Pons (tissue), 1 donor: ENCODE measurements around the gene SLC1A3.

Experiments used
- DNase-seq: peaks from one replicate; pipeline ENCODE4 v3.0.0-alpha.2; 2016; ENCODE audit warnings: low spot score

SLC1A3 gene

GRCh38 chr5:36655161-36655560 lies 48.8 kb downstream of the SLC1A3 start:
- peak; percentile 84 for DNase-seq

GRCh38 chr5:36656556-36656955 lies 50.1 kb downstream of the SLC1A3 start:
- DNase-seq = peak; percentile 45

- DNase-seq = peak; percentile 93
Measured at GRCh38 chr5:36657563-36657995, 51.2 kb downstream of the SLC1A3 start.

DNA sequence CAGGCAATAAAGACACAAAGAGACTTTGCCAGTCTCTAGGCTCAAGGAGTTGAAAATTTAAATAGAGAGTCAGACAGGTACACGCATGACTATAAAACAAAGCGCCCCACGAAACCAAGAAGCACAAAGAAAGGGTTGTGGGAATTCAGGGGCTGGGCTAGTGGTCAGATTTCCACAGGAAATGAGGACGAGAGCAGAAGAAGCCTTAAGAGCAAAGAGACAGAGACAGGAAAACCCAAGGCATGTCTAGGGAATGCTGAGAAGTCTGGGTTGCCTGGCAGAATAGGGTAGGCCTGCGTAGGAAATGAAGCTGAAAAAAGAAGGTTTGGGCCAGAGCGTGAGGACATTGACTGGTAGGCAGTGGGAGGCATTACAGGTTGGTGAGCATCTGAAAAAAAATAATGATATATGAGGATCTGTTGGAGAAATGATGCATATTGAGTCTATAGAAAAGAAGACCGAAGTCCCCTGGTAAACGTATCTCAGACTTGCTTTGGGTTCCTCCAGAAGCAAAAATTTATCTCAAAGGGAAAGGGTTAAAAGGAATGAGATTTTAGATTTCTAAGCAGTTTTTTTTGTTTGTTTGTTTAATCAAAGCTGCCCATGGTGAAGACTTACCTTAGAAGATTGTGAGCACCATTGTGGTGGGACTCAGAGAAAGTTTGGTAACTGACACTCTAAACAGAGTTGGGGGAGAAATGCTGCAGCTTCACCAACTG lies 51.8 kb downstream of the SLC1A3 start:
- peak; percentile 24 for DNase-seq

- peak; percentile 34 for DNase-seq
Measured at GRCh38 chr5:36659411-36659810, 53.0 kb downstream of the SLC1A3 start.

DNA sequence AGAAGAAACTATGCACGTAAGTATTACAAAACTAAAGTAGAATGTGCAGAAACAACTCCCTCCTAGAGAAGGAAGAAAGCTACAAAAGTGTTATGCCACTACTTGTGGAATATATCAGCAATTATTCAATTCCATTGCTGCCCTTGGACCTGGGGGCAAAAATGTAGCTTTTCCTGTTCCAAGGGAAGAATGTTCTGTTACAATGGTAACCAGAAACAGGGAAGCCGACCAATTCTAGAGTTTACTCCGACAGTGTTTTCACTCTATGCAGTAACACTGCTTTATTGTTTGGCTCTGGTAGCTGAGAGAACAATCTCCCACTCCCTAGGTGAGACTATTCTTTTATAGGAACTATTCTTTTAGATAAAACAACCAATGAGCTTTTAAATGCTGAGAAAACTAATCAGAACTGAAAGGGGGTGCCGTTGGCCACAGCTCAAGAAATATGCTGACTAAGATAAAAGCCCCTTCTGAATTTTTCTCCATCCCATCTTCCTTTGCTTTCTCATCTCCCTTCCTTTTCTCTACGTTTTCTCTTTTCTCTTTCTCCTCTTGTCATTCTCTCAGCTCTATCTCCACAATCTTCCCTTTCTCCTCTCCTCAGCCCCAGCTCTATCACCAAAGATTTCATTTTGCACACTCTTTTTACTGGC lies 54.1 kb downstream of the SLC1A3 start:
- DNase-seq = peak; percentile 82

DNA sequence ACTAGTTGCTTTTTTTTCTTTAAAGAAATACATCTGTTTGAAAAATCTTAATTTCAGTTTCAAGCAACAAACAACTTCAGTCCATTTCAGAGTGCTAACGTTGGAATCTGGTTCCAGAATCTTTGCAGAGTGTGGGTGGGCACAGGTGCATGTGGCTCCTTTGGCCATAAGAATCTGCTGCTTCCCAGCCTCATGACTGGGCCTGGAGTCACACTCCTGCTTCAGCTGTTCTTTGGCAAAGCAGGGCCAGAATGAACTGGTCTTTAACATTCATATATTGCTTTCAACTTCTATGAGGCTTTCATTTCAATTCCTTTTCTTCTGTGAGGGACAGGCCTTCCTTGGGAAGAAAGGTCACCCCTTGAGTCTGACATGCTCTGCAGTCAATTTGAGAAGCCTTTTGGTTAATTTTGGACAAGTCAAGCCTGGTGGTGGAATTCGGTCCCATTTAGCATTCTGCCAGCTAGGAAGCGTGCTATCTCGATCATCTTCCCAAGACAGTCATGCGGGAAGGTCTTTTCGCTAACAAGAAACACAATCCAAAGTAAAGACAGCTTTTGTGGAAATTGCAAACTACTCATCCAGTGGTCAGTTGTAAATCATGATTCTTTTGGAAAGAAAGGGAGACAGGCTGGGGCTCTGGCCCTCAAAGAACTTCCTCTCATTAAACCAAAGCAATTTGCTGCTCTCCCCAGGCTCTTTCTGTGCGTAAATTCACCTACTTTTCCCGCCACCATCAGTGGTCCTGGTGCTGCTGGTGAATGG lies 55.2 kb downstream of the SLC1A3 start:
- DNase-seq = peak; percentile 49

DNA sequence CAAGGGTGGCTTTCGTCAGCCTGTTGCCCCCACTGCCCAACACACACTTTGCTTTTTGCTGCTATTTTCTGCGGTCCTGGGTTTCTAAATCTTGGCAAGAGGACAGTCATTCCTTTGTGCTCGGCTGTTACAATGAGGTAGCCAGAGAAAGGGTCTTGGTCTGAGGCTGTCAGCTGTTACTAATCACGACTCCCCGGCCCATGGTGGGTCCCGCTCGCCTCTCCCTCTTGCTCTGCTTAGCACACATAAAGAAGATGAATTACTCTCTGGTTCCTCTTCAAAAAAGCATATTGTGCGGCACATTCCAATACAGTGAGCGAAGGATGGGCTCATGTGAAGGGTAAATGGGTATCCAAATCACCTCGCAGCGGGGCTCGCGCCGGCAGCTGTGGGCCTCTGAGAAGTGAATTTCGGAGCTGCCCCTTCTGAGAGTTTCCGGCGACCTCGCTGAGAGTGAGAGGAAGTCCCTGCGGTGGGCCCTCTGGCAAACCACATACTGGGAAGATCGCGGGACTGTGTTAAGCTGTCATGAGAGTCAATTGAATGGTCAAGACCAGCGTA lies 56.0 kb downstream of the SLC1A3 start:
- peak; percentile 92 for DNase-seq

DNA sequence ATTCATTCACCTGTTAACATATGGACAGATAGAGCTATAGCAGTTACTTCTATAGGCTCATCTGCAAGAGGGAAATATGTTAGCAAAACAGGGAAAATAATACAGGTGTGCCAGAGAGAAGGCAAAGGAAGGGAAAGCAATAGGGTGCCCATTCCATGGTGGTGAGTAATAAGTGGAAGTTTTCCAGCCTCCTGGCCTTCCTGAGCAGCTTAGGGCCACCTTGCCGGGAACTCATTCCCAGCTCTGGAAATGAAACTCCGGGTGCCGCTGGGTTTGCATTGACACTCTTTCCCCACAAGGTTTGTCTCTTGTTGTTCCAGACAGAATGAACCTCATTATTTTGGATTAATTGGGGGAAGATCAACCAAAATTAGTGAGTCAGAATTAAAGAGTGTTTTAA lies 58.4 kb downstream of the SLC1A3 start:
- no peak for DNase-seq

DNA sequence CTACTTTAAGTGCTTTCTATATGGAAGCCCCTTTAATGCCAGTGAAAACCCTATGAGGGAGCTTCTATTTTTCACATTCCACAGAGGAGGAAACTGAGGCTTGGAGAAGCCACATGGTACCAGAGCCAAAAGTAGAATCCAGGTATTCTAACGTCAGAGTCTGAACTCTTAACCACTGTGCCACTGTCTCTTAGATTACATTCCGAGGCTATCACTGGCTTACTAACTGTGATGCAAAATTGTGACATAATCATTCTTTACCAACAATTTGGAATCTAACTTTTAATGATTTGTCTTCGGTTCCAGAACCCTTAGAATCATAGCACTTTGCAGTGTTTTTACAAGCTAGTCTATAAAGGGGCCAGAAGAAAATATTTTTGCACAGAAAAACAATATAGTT lies 59.2 kb downstream of the SLC1A3 start:
- no peak for DNase-seq

DNA sequence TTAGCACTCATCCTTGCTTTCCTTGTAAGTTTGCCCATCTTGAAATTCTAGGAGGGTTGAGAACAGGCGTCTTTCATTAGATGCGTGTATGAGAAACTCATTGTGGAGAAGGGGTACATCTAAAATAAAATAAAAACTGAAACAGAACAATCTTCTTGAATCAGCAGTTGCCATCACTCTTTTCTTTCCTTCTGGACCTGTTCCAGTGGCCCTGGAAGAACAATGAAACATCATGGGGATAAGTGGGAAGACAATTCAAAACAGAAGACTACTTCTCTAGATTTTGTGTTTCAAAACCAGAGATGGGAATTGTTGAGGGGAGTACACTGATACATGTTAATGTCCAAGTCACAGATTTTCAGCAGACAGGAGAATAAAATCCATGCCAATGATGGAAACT lies 59.9 kb downstream of the SLC1A3 start:
- peak; percentile 67 for DNase-seq

GRCh38 chr5:36666986-36667385 lies 60.6 kb downstream of the SLC1A3 start:
- DNase-seq = peak; percentile 17

DNA sequence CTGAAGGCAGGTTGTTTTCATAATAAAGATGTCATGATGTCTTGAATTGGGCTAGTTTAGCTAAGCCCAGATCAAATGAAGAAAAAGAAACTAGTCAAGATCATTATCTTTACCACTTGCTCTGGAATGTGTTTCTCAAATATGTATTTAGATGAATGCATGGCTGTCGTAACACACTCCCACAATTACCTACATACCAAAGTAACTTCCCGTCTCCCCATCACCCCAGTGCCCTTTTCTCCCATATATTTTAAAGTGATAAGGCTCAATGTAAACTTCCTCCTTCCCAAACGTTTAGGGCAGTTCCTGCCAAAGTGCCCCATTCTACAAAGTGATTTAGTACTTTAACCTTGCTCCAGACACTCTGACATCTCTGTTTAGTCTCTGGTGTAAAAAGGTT lies 61.4 kb downstream of the SLC1A3 start:
- no peak for DNase-seq

DNA sequence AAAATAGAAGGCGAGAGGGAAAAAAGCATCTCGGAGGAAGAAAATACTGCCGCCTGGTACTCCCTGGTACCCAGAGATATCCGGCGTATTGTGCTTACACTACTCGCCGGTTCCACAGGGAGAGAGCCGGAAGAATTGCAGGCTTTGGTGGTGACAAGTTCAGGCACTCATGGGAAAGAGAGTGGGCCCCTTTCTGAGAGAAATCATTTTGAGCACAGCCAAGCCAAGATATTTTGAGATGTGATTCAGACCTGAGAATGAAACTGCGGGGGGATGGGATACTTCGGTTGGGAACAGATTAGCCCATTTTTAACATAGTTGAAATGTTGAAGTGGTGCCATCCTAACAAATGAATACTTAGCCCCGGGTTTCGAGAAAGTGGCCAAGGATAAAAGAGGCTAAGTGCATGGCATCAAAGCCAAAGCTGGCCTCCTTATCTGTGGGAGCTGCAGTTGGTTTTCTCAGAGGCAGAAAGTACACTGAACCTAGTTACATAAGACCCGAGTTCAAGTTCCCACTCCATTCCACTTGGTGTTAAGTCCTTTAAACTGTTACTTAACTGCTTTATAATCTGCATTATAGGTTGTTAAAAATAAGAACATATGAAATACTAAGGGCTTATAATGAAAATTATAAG lies 62.7 kb downstream of the SLC1A3 start:
- peak; percentile 17 for DNase-seq

DNA sequence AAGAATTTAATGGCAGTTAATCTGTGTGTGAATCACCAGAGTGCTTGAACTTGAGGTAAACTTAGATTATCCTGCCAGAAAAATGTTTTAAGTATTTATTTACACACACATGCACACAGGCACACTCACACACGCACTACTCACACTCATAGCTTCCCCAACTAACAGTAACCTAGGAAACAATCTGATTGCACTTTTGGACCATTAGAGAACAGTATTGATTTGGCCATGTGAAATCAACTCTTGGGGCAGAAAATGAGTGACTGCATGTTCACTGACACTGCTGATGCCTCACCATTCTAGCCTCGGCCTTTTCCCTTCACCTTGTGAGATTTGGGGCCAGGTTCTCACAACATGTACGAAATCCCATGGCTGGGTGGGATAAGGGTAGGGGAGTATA lies 64.1 kb downstream of the SLC1A3 start:
- no peak for DNase-seq

DNA sequence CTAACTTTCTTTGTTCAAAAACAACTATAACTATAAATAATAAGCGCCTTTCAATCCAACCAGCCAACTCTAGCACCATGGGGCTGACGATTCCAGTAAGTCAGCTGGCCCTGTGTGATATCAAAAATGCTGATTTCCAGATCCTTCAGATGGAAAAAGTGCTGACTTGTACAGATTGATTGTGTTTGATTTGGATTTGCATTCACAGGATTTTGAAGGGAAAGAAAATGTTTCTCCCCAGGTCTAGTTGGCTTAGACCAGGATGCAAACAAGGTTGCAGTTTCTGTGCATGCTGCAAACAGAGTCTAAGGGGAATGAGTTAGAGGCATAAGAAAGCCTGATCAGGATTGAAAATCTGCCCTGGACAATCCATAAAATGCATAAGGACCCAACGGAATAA lies 68.9 kb downstream of the SLC1A3 start:
- no peak for DNase-seq

GRCh38 chr5:36679221-36679989 lies 73.0 kb downstream of the SLC1A3 start:
- no peak for DNase-seq

DNA sequence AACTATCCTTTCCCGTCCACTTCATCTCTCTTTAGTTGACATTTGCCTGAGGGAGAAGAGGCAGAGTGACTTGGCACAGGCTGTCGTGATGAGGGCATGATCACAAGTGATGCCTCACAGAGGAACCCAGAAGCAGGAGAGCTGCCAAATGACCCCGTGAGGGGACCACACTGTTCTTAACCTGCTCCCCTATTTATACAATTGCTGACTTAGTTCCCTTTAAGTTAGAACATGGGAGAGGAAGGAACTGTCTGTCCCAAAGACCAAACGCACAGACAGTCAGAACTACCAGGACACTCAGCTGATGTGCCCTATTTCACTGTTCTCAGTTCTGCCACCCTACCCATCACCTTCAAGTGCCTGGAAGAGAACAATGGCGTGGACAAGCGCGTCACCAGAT lies 73.7 kb downstream of the SLC1A3 start:
- peak; percentile 87 for DNase-seq

GRCh38 chr5:36681711-36682110 lies 75.3 kb downstream of the SLC1A3 start:
- no peak for DNase-seq

DNA sequence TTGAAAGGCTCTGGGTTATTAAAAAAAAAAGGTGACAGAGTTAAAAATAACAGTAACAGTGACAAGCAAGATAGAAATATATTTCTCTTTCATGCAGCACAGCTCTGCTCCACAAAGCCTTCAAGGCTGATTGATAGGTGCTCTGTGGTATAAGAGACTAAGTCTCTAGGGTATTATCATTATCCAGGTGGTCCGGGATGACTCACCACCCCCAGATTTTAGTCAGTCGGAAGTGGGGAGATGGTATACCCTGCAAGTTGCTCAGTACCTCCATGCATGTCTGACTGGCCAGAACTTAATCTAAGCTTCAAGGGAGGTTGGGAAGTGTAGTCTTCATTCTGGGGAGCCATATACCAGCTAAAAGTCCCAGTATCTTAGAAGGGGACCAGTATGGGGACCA lies 76.1 kb downstream of the SLC1A3 start:
- no peak for DNase-seq

- DNase-seq = peak; percentile 90
Measured at GRCh38 chr5:36683821-36684434, 77.5 kb downstream of the SLC1A3 start.
